M059J (cell line): ENCODE results near the gene RELN. TPM values are rescaled to one million over a fixed set of nuclear protein-coding genes. Genes with fewer than 3 reads are reported as not detected.

ENCODE experiments used
- DNase-seq: peaks from one replicate; pipeline ENCODE4 v3.0.0-alpha.2; 2012; ENCODE audit warnings: low read depth
- total RNA-seq: library from RNA; depleted of rRNA; stranded (reverse); fragments of >200 nt; shearing (Covaris generic); gene quantifications from 2 replicates; pipeline ENCODE4 v1.2.3, GENCODE V29; 2014

The RELN gene
- total RNA-seq, 1 experiment from 2014 or later = 1.0 TPM

DNA sequence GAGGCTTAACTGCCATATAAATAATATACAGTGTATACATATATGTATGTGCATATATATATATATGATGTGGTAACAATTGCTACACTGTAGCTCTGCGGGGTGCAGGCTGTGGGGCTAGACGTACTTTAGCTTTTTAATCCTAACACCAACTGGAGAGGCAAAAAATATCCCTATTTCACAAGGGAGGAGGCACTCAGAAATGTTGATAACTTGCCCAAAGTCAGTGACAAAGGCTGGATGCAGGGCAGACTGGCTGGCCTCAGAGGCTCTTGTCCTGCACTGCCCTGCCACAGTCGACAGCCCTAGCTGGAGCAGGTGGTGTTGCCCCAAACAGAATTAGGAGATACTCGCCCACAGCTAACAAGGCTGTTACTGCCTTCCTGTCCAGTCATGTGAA, 1.5 kb upstream of the RELN start:
- peak; percentile 11 for DNase-seq

DNA sequence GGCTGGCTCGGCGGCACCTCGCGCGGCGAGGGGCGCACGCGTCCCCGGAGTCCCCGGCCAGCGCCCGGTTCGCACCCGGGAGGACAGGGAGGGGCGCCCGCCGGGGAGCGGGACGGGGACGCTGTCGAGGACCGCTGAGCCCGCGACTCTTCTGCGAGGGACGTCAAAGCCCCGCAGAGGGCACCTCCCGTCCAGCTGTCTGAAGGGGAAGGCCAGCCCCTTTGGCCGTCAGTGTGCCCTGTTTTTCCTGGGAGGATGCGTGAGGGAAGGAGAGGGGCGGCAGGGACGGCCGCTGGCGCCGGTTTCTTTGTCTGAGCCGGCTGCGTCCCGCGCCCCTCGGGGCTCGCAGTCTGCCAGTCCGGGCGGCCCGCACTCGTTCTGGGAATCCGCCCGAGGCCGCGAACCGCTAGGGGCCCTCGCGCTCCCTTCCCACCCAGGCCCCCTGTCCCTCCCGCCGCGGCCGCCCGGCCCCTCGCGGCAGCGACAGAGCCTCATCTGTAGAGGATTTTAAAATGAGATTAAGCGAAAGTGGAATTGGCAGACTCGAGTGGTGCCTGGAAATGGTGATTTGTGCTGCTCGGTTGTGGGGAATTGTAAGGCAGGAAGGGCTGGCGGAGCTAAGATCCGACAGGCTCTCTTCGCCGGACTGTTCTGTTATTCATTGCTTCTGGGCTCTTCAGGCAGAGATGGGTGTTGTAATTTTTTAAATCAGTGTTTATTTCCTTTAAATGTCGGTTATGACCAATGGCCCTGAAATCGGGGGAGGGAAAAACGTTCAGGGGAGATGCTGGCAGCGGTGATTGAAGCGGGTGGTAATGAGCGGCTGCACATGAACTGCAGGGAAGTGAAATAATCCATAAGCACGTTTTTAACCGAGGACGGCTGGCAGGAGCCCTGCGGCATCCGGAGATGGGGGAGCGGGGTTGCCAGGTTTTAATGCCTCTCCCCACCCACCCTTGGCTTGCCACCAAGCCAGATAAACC, 618 bp upstream of the RELN start:
- peak; percentile 49 for DNase-seq

DNA sequence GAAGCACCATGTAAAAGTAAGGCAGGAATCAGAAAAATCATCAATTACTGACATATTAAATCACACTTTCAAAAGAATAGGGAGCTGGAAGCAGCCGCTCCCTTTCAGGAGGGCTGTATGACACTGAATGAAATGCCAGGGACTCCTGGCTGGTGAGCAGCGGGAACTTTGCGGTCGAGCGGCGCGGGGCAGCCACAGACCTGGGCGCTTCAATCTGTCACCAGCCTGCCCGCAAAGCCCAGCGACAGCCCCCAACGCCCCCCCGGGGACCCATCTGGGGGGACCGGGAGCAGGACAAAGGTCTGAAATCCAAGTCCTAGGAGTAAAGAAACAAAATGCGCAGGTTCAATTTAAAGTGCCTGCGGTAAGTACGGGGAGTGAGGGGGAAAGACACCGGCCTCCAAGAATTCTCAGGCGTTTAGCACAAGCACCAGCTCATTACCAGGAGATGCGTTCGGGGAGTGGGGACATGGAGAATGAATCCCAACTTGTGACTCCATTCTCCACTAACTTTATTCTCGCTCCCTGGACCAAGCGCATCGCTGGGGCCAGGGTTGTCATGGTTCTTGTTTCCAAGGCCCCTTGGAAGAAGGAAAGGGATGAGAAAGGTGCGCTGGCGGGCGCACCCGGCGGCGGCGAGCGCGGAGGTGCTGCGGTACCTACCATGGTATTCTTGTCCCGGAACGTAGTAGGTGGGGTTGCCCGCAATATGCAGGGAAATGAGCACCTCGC, 824 bp downstream of the RELN start:
- DNase-seq = no peak

DNA sequence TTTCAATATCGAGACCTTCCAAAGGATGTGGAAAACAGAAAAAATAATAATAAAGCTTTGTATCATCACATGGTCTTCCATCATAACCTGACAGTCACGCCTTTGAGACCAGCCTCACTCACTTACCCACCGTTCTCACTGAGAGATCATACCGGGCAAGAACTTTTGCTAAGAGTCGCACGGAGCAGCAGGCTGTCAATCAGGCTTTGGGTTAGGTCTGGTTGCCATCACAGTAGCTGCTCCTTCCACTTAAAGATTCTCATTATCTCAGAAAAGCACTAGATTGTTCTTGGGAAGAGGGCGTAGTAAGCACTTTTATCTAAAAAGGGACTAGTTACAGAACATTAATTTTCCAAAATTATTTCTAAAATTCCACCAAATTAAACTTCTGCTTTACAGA, 2.0 kb downstream of the RELN start:
- DNase-seq = no peak

DNA sequence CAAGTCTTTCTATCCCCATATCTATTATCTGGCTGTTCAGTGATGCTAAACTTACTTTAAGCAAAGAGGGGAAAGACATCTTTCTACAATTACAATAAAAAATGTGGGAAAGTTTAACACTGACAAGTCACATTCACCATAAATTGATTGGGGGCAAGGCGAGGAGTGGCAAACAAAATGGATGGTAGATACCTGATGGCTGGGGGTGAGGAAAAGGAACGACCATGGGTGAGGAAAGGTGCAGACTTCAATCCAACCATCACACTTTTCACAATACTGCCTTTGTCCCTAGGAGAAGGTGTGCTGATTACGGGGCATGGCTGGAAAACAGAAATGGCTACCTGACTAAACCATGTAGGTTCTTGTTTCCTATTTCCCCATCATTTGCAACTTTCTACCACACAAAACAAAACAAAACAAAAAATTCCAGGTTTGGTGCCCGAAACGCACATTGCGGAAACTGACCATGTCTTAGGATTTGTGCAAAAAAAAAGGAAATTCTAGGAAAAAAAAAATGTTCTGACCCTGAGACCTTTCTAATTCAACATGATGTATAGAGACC, 3.8 kb downstream of the RELN start:
- DNase-seq = no peak

DNA sequence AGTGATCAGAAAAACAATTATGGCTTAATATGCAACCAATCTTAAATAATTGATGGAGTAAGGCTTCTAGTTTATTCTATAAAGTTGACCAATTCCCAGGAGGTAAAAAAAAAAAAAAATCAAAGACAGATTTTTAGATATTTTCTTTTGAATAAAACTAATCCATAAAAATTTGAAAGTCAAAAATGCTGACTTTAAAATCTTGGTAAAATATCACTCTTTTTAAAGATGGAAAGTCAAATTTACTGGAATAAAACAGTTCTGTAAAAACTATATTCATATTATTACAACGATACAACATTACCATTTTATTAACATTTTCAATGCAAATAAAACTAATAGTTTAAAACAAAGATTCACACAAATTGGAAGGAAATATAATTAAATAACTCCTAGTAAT, 5.4 kb downstream of the RELN start:
- no peak for DNase-seq

DNA sequence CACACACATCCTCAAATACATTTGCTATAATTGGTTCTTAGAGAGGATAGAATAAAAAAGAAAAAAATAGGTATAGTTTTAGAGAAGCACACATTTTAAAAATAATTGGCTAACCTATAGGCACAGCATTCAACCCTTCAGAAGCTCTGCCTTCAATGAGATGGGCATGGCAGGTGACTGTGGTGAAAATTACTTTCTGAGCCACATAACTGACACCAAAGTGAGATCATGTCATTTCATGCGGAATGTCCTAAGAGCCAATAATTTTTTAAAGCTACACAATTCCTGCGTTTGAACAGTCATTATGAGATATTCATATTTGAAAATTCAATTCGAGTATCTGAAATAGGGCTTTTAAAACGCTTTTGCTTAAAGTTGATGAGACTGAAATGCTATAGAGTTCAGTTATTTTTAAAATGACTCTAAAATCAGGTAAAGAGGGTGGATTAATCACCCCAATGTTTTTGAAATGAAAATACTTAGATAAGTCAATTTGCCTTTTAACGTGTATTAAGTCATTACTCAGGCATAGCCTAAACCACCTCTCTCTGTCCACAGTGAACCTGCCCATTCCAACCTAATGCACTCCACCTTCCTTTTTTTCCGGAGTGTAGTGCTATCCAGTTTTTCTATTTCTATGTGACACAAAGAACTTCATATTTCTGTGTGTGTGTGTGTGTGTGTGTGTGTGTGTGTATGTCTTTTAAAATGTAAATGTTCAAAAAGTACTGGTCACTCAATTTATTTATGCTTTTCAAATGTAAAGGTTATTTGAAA, 6.1 kb downstream of the RELN start:
- no peak for DNase-seq

DNA sequence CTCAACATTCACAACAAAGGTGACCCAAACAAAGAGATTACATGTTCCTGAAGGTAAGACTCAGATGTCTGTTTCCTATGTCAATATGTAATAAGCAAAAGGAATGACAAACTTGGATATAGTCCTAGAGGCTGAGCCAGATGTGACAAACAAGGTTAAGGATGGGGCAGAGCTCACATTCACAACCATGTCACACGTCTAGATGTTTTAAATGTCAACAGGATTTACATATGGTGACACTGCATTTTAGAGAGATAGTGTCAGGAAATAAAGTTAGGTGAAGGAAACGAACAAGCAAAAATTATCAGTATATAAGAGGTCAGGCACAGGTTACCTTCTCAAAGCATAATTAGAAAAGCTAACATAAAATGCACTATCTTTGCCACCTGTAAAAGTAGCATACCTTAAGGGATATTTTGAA, 8.4 kb downstream of the RELN start:
- DNase-seq = no peak

DNA sequence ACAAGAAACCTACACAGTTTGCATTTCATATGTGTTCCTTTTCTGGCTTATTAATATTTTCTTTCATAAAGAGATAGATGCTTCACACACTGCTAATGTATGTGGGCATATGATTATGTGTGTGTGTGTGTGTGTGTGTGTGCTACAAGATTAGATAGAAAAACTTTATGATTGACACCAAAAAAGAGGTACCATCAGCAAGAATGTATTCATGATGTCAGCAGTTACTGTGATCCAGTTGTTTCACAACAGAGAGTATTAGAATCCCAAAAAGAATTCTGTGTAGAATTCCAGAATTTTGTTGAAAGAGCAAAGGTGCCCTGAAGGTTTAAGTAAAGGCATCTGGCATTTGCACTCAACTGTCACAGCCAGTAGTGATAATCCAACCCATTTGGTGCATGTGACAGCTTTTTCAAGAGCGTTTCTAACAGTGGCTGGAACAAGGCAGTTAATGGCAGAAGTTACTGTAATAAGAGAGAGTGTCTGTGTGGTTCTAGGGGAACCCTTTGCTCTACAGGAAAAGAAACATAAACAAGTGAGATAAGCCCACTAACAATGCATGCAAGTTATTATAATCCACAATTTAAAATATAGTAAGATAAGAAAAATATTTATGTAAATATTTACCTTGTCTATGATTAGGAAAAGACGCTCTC, 16.6 kb downstream of the RELN start:
- no peak for DNase-seq

DNA sequence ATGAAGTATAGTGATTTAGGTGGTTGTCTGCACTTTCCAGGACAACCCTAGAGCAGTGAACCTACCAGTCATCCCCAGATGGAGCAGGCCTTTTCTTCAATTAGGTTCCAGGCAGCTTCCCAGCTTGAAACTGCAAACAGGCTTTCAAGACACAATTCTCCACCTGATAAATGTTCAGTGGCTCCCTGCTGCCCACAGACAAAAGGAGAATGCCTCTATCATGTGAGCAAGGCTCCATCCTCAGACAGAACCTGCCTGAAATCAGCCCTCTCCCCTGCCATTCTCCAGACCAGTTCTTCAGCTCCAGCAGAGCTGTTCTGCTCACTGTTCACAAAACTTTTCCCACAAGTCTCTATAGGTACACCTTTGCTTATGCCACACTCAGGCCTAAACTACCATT, 22.1 kb downstream of the RELN start:
- no peak for DNase-seq

DNA sequence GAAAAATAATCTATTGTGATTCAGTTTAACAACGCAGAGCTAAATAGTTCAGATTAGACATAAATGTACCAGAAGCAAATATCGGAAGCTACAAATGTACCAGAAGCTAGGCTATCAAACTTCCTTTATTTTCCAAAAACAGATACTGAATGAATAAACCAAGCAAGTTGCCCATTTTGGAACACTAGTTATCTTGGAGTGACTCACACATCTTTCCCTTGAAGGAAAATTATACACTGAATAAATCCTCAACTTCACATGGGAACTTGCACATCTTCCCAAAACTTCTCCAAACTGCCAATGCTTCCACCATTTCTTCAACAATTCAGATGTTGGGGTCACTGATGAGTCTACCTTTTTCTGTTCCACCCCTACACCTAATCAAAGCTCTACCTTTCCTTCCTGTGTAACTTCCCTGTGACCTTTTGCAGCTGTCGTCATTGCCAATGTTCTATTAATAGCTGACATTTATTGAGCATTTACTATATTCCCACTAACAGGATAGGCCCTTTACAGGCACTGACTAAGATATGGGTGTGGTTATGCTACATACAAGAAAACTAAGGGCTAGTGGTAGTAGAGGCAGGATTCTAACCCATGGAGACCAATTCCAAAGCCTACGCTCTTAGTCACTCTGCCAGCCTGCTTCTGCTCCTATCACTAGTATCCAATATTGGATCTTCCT, 22.7 kb downstream of the RELN start:
- no peak for DNase-seq

DNA sequence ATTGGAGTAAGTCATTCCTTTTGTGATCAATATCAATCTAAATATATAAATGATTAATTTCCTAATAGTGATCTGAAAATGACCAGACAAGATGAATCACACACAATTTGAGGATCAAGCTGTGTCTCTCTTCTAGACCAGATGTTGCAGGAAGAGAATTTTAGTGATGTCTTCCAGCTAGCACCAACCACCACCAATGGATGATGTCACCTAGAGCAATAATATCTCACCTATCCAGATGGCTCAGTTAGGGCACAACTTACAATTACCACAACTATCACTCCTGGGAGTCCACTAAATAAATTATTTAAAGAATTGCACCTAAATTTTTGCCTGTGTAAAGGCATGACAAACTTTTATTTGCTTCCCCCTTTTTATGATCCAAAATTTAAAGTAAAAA, 25.2 kb downstream of the RELN start:
- DNase-seq = no peak

DNA sequence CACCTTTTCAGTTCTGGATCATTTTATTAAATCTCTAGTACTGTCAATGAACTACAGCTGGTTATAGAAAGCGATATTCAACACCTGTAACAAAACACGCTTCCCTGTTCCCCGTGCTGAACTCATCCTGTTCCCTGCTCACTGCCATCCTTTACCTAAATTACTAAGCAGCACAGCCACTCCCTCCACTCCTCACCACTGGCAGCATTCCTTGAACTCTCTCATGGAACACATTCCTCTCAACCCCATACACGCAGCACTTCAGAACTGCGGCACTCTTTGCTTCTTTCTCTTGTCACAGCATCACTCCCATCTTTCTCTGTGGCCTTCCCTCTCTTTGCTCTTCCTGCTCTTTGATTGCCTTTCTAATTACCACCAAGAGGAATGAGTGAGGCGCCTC, 27.4 kb downstream of the RELN start:
- DNase-seq = peak; percentile 3

DNA sequence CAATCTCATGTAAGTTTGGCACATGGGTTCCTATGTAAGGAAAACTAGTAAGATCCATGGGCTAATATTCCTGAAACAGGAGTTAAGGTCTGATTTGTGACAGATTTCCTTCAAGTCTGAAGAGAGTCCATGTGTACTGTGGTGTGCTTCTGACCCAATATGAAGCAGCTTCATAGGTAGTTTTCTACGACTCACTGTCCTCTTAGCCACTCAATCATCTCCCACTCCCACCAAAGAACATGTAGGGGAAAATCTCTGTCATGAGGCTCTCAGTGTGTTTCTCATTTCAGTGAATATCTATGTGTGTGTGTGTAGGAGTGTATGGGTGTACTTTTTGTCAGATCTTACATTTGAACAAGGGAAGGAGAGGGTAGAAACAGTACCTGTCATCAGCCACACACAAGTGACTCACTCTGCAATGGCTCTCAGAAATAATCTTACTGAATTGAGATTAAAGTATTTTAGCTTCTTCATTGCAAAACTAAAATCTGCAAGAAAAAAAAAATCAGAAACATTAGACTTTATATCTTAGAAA, 31.1 kb downstream of the RELN start:
- DNase-seq = no peak

DNA sequence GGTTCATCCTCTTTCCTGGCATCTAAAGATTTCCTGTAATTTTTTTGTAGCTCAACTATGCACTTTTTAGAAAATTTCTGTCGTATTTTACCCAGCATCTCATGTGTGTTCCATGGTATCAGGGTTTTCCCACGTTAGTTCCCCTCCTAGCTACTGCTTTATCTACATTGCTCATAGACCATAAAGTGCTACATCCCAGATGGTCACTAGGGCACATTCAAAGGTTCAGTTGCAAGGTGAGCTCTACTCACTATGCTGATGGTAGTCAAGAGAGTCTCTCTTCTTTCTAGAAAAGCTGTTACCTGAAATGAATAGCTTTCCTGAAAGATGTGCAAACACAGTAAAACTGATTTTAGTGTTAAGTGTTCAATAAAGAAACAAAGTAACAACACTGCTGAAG, 33.5 kb downstream of the RELN start:
- DNase-seq = no peak

DNA sequence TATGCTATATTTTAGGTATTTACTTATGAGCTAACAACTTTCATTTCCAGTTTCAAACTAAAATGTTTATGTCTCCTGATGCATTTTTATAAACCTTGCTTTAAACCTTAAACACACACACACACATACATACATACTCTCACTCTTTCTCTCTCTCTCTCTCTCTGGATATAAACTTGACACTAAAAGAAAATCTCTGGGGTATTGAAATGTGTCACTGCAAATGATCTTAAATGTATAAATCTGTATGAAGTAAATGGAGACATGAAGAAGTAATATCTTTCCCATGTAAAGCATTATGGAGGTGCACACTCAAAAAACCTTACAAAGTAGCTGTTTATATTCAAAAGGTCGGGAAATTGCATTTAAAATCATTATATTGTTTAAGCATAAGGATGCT, 37.0 kb downstream of the RELN start:
- no peak for DNase-seq

DNA sequence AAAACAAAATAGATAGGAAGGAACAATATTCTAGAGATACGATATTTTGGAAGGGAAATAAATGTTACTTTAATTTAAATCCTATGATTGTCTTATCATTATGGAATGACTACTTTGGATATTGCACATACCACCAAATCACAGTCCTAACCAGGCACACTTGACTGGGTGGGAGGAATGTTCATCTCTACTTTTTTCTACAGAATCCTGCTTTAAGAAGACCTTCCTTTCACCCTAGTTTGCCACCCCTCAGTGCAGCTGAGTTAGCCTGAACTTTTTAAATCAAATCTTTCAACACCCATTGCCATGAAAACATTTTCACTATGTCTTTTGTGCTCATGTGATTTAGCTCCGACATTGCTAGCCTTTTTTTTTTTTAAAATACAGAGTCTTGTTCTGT, 38.1 kb downstream of the RELN start:
- DNase-seq = no peak

DNA sequence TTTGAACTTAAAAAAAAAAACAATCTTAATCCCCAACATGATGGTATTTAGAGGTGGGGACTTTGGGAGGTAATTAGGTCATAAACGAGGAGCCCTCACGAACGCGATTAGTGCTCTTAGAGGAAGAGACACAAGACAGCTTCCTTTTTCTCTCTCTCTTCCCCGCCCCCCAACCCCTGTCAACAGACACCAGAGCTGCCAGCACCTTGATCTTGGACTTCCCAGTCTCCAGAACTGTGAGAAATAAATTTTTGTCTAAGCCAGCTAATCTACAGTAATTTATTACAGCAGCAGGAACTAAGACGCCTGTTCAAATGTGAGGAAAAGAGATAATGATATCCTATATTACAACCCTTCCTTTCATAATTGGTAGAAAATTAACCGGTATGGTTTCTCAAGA, 40.1 kb downstream of the RELN start:
- no peak for DNase-seq

DNA sequence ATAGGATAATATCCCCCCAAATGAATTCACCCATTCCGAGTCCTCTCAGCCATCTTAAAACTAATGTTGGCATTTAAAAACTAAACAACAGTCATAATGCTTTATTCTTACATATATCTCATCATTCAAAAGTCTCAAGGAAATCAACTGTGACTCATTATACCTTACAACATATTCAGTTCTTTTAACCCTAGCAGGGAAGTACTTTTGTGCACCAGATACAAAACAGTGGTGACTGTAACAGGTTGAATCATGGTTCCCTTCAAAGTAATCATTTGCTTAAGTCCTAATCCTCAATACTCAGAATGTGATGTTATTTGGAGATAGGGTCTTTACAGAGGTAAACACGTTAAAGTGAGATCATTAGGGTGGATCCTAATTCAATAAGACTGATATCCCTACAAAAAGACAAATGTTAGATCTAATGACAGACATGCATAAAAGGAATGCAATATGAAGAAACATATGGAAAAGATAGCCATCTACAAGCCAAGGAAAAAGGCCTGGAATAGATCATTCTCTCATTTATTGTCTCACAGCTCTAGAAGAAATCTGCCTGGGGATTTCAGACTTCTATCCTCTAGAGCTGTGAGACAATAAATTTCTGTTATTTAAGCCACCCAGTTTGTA, 42.3 kb downstream of the RELN start:
- no peak for DNase-seq
